IgD-negative memory B cell (primary cell): Measurements from ENCODE around the gene AMN. TPM values are rescaled to one million over a fixed set of nuclear protein-coding genes. Genes with fewer than 3 reads are reported as not detected.
"Not testable (repeated sequence)": the region's sequence is repeated elsewhere in the genome, so short reads cannot be mapped to it uniquely, and the experiment has no call there.

Experiments
- H3K27ac Mint-ChIP-seq, 3 donors: one replicate each; pipeline ENCODE4 v1.8.0; 2020 to 2022; ENCODE audit warnings: mild to moderate bottlenecking in 3 of 3, mixed read lengths in 3 of 3, moderate library complexity in 1 of 3
- H3K27me3 Mint-ChIP-seq: one replicate; pipeline ENCODE4 v1.8.0; 2021; ENCODE audit warnings: mixed read lengths
- H3K36me3 Mint-ChIP-seq: one replicate; pipeline ENCODE4 v1.8.0; 2020; ENCODE audit warnings: mild to moderate bottlenecking, mixed read lengths
- H3K4me1 Mint-ChIP-seq, 3 donors: one replicate each; pipeline ENCODE4 v1.8.0; 2020 to 2022; ENCODE audit warnings: mixed read lengths in 3 of 3, mild to moderate bottlenecking in 1 of 3
- H3K4me3 Mint-ChIP-seq, 4 donors: one replicate each; pipeline ENCODE4 v1.8.0; 2020 to 2022; ENCODE audit warnings: mild to moderate bottlenecking in 4 of 4, mixed read lengths in 4 of 4, moderate library complexity in 3 of 4
- H3K9me3 Mint-ChIP-seq, 3 donors: one replicate each; pipeline ENCODE4 v1.8.0; 2020 to 2021; ENCODE audit warnings: mixed read lengths in 3 of 3, mild to moderate bottlenecking in 1 of 3
- polyA plus RNA-seq: library from polyadenylated mRNA; unstranded; fragments of 300-500 nt; fragmentation: Illumina TruSeq; gene quantifications from one replicate; pipeline ENCODE4 v1.2.3, GENCODE V29; 2021

Gene AMN
- polyA plus RNA-seq, 1 donor from 2014 or later, result 15.0 TPM

- H3K27ac Mint-ChIP-seq, result peak overlapping the region in 1 of 3 donors; percentile 23
These were observed 30.9 kb upstream of the AMN start for GRCh38 chr14:102891556-102891955.

GRCh38 chr14:102892651-102893050, 29.8 kb upstream of the AMN start:
- Mint-ChIP-seq H3K4me1 (peaks cover 5 to 9% (median 7%) of the 10 kb centered on the region in 3 donors), H3K27me3 (no peaks in the 10 kb centered on the region), H3K9me3 (no peaks in the 10 kb centered on the region), H3K36me3 (peaks cover 9% of the 10 kb centered on the region), H3K4me3 (no peak overlapping the region), H3K27ac (peak overlapping the region in 1 of 3 donors; percentile 2)

More at GRCh38 chr14:102891556-102891955, 30.9 kb upstream of the AMN start:
- Mint-ChIP-seq H3K36me3 (peaks cover 9% of the 10 kb centered on the region), H3K27me3 (no peaks in the 10 kb centered on the region), H3K9me3 (no peaks in the 10 kb centered on the region), H3K4me3 (no peak overlapping the region), H3K4me1 (peaks cover 0 to 5% (median 5%) of the 10 kb centered on the region in 3 donors)

- no peaks in the 10 kb centered on the region for H3K9me3 Mint-ChIP-seq
These were observed 29.0 kb upstream of the AMN start for GRCh38 chr14:102893452-102893851.

GRCh38 chr14:102896735-102897134, 25.7 kb upstream of the AMN start:
- Mint-ChIP-seq H3K27ac (peak overlapping the region in 2 of 3 donors; percentile 46 to 92), H3K4me3 (peak overlapping the region in 1 of 4 donors; percentile 9), H3K4me1 (peaks cover 25 to 39% (median 32%) of the 10 kb centered on the region in 3 donors), H3K36me3 (peaks cover 16% of the 10 kb centered on the region)
- not testable (repeated sequence) for H3K27me3 Mint-ChIP-seq, H3K9me3 Mint-ChIP-seq

More at GRCh38 chr14:102893452-102893851, 29.0 kb upstream of the AMN start:
- peak overlapping the region in 1 of 3 donors; percentile 71 for H3K27ac Mint-ChIP-seq
- H3K27me3 Mint-ChIP-seq, result no peaks in the 10 kb centered on the region
- H3K36me3 Mint-ChIP-seq, result peaks cover 13% of the 10 kb centered on the region
- H3K4me1 Mint-ChIP-seq, result peaks cover 6 to 16% (median 12%) of the 10 kb centered on the region in 3 donors
- H3K4me3 Mint-ChIP-seq, result peak overlapping the region in 1 of 4 donors; percentile 17

GRCh38 chr14:102897299-102898027, 25.0 kb upstream of the AMN start:
- no peaks in the 10 kb centered on the region for H3K9me3 Mint-ChIP-seq
- H3K27ac Mint-ChIP-seq, result peak overlapping the region; percentile 33 to 83 (median 76)
- peaks cover 28 to 46% (median 37%) of the 10 kb centered on the region in 3 donors for H3K4me1 Mint-ChIP-seq
- no peaks in the 10 kb centered on the region for H3K27me3 Mint-ChIP-seq
- H3K36me3 Mint-ChIP-seq, result peaks cover 16% of the 10 kb centered on the region
- H3K4me3 Mint-ChIP-seq, result peak overlapping the region; percentile 3 to 65 (median 40)

GRCh38 chr14:102898298-102898697, 24.2 kb upstream of the AMN start:
- Mint-ChIP-seq H3K4me1 (peaks cover 28 to 53% (median 40%) of the 10 kb centered on the region in 3 donors), H3K36me3 (peaks cover 15% of the 10 kb centered on the region), H3K9me3 (no peaks in the 10 kb centered on the region), H3K4me3 (peak overlapping the region; percentile 68 to 88 (median 72)), H3K27me3 (peaks cover 2% of the 10 kb centered on the region), H3K27ac (peak overlapping the region; percentile 83 to 97 (median 95))

GRCh38 chr14:102898776-102899515, 23.5 kb upstream of the AMN start:
- H3K27me3 Mint-ChIP-seq, result peaks cover 2% of the 10 kb centered on the region

GRCh38 chr14:102899516-102899900, 23.0 kb upstream of the AMN start:
- Mint-ChIP-seq H3K27me3 (peaks cover 2% of the 10 kb centered on the region), H3K4me1 (peaks cover 28 to 54% (median 40%) of the 10 kb centered on the region in 3 donors), H3K4me3 (peak overlapping the region; percentile 34 to 81 (median 76)), H3K36me3 (peaks cover 12% of the 10 kb centered on the region), H3K27ac (peak overlapping the region; percentile 83 to 97 (median 95)), H3K9me3 (no peaks in the 10 kb centered on the region)

More at GRCh38 chr14:102898776-102899515, 23.5 kb upstream of the AMN start:
- H3K9me3 Mint-ChIP-seq, result no peaks in the 10 kb centered on the region
- peak overlapping the region; percentile 68 to 88 (median 78) for H3K4me3 Mint-ChIP-seq
- H3K4me1 Mint-ChIP-seq, result peaks cover 28 to 54% (median 40%) of the 10 kb centered on the region in 3 donors
- peak overlapping the region; percentile 83 to 97 (median 95) for H3K27ac Mint-ChIP-seq
- peaks cover 12% of the 10 kb centered on the region for H3K36me3 Mint-ChIP-seq

- H3K36me3 Mint-ChIP-seq, result peaks cover 7% of the 10 kb centered on the region
- peaks cover 33 to 54% (median 42%) of the 10 kb centered on the region in 3 donors for H3K4me1 Mint-ChIP-seq
- peak overlapping the region; percentile 77 to 94 (median 84) for H3K4me3 Mint-ChIP-seq
- peak overlapping the region; percentile 95 to 97 (median 96) for H3K27ac Mint-ChIP-seq
- no peaks in the 10 kb centered on the region for H3K9me3 Mint-ChIP-seq
- peaks cover 2% of the 10 kb centered on the region for H3K27me3 Mint-ChIP-seq
These were observed 21.6 kb upstream of the AMN start for GRCh38 chr14:102900631-102901571.

- Mint-ChIP-seq H3K4me1 (peaks cover 28 to 51% (median 42%) of the 10 kb centered on the region in 3 donors), H3K9me3 (no peaks in the 10 kb centered on the region), H3K36me3 (peaks cover 7% of the 10 kb centered on the region), H3K4me3 (peak overlapping the region; percentile 77 to 94 (median 84)), H3K27me3 (peaks cover 2% of the 10 kb centered on the region), H3K27ac (peak overlapping the region; percentile 95 to 97 (median 96))
These were observed 20.8 kb upstream of the AMN start for GRCh38 chr14:102901633-102902032.

GRCh38 chr14:102902086-102902485, 20.4 kb upstream of the AMN start:
- Mint-ChIP-seq H3K36me3 (peaks cover 7% of the 10 kb centered on the region), H3K27me3 (peaks cover 2% of the 10 kb centered on the region), H3K4me1 (peaks cover 28 to 51% (median 40%) of the 10 kb centered on the region in 3 donors), H3K27ac (peak overlapping the region; percentile 95 to 97 (median 96)), H3K4me3 (peak overlapping the region; percentile 77 to 94 (median 84)), H3K9me3 (no peaks in the 10 kb centered on the region)

- Mint-ChIP-seq H3K4me1 (peaks cover 29 to 47% (median 35%) of the 10 kb centered on the region in 3 donors), H3K4me3 (peak overlapping the region in 2 of 4 donors; percentile 89 to 94), H3K27me3 (peaks cover 2% of the 10 kb centered on the region), H3K36me3 (peaks cover 8% of the 10 kb centered on the region), H3K27ac (peak overlapping the region; percentile 90 to 96 (median 95)), H3K9me3 (no peaks in the 10 kb centered on the region)
These were observed 19.8 kb upstream of the AMN start for GRCh38 chr14:102902523-102903247.

GRCh38 chr14:102903248-102903888, 19.1 kb upstream of the AMN start:
- H3K4me1 Mint-ChIP-seq, result peaks cover 31 to 43% (median 32%) of the 10 kb centered on the region in 3 donors
- peak overlapping the region; percentile 50 to 95 (median 84) for H3K27ac Mint-ChIP-seq
- peaks cover 2% of the 10 kb centered on the region for H3K27me3 Mint-ChIP-seq
- H3K9me3 Mint-ChIP-seq, result no peaks in the 10 kb centered on the region
- H3K4me3 Mint-ChIP-seq, result peak overlapping the region in 2 of 4 donors; percentile 85 to 89
- H3K36me3 Mint-ChIP-seq, result peaks cover 7% of the 10 kb centered on the region
